ENCODE measurements around the gene ADAMTS12. TPM values are rescaled to one million over a fixed set of nuclear protein-coding genes. Genes with fewer than 3 reads are reported as not detected.

The ADAMTS12 gene
- total and polyA plus RNA-seq, 2 of the 8 experiments (the other 6 are each of a cell fraction or from before 2014, with no cell fraction given), result 6.4 to 12.8 TPM

DNA sequence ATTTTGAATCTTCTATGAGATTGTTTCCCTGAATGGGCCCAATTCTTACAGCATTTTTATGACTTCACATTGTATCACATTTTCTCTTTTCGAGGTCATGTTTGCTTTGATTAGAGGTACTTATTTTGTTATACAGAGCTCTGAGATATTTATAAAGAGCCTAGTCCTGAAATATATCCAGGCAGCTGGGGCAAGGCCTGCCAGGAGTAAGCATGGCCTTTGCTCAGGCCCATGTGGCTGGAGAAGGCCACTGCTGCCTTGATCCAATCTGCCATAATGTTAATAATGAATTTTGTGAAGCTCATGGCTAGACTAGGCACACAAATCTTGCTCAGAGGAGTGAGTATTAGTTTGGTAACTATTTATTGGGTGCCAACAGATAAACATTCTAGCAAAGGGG, 355.0 kb downstream of the ADAMTS12 start:
- no peak overlapping the region for H2AK5ac ChIP-seq (ENCODE audit: low read depth, low read length)
- no peak overlapping the region for H3K14ac ChIP-seq (ENCODE audit: insufficient read length)
- CTCF ChIA-PET (ENCODE audit: partially characterized antibody), result interaction anchor here (0.9 to 1.0 kb wide), 5 partner anchors 9 to 912 kb away, joined by 3 to 4 read pairs (median 3); no protein-coding TSS in a partner anchor
- no peak overlapping the region for H2BK15ac ChIP-seq (ENCODE audit: low read length)
- H3K4ac ChIP-seq (replicated peaks; ENCODE audit: insufficient read length, low read depth, low read length), result no peak overlapping the region
- H3K56ac ChIP-seq (replicated peaks; ENCODE audit: insufficient read length, low read depth, low read length), result no peak overlapping the region
- WGBS, 2 experiments (ENCODE audit: extremely low coverage in 1 of 2, insufficient coverage in 1 of 2, insufficient read length in 1 of 2, insufficient replicate concordance in 2 of 2, low coverage in 1 of 2, low lambda C conversion rate in 2 of 2, missing lambda C conversion rate in 1 of 2), result 88% methylated on average over 1 of the region's 1 CpG; no CpG with 5 or more reads in 1 of the 2 experiments
- H3K23ac ChIP-seq (ENCODE audit: insufficient read length), result no peak overlapping the region
- no peaks in the 10 kb centered on the region for H4K20me1 ChIP-seq (replicated peaks in 1 of 2; ENCODE audit: control insufficient read depth in 1 of 2, insufficient read depth in 2 of 2, low read length in 2 of 2)
- no peak overlapping the region for H3K4me2 ChIP-seq (ENCODE audit: insufficient read depth in 1 of 2, low read depth in 2 of 2, low read length in 2 of 2)
- H4K91ac ChIP-seq (replicated peaks; ENCODE audit: insufficient read length, low read length), result no peak overlapping the region
- no peak for FAIRE-seq
- no peak overlapping the region for H3K9ac ChIP-seq (replicated peaks in 1 of 4; ENCODE audit: extremely low read depth in 1 of 4, low read depth in 3 of 4, low read length in 3 of 4)
- H4K5ac ChIP-seq (ENCODE audit: insufficient read length, low read depth, low read length), result no peak overlapping the region
- H3K18ac ChIP-seq (ENCODE audit: extremely low read depth, low read length), result no peak overlapping the region
- H4K8ac ChIP-seq (ENCODE audit: extremely low read depth, insufficient read depth, low read length), result no peak overlapping the region
- no peak overlapping the region for H3K27ac ChIP-seq (ENCODE audit: low read depth, low read length)
- H3K79me1 ChIP-seq (ENCODE audit: low read depth, low read length), result no peaks in the 10 kb centered on the region
- no peak overlapping the region for H2AFZ ChIP-seq (ENCODE audit: low read length)
- no peaks in the 10 kb centered on the region; a peak in 1 of 4 replicates for H3K9me3 ChIP-seq (ENCODE audit: insufficient read depth in 2 of 2, low read depth in 1 of 2, low read length in 1 of 2)
- H2BK5ac ChIP-seq (ENCODE audit: low read depth, low read length), result no peak overlapping the region
- H2BK20ac ChIP-seq (ENCODE audit: low read length), result no peak overlapping the region
- no peak overlapping the region for H2BK120ac ChIP-seq (replicated peaks; ENCODE audit: low read depth, low read length)
- H3K4me3 ChIP-seq (ENCODE audit: extremely low read depth in 1 of 4, insufficient read depth in 2 of 4, low read depth in 3 of 4, low read length in 4 of 4), result no peak overlapping the region
- no peak for DNase-seq (ENCODE audit: low read depth in 1 of 2, low spot score in 2 of 2)
- no peaks in the 10 kb centered on the region for H3K79me2 ChIP-seq (ENCODE audit: control insufficient read depth in 1 of 2, insufficient read depth in 2 of 2, low read length in 2 of 2)
- no peak for TF ChIP-seq TAF1 (IDR thresholded peaks at IDR 0.05; ENCODE audit: low read depth, low read length)
- TF ChIP-seq SAP30 (IDR thresholded peaks at IDR 0.05; ENCODE audit: insufficient read depth, insufficient replicate concordance, low read length), result no peak
- no peak for TF ChIP-seq SIX5 (IDR thresholded peaks at IDR 0.05; ENCODE audit: low read depth, low read length)
- TF ChIP-seq ATF3 (IDR thresholded peaks at IDR 0.05; ENCODE audit: insufficient read depth, low read depth, low read length), result no peak
- TF ChIP-seq JUND (IDR thresholded peaks at IDR 0.05; ENCODE audit: low read length), result no peak
- no peak for TF ChIP-seq POLR2A (IDR thresholded peaks at IDR 0.05; ENCODE audit: control extremely low read depth in 1 of 2, low read depth in 2 of 2, low read length in 2 of 2)
- TF ChIP-seq YY1 (IDR thresholded peaks at IDR 0.05; ENCODE audit: low read depth, low read length), result no peak
- no peak overlapping the region for H2BK12ac ChIP-seq (ENCODE audit: low read depth, low read length)
- POLR2A ChIA-PET (ENCODE audit: partially characterized antibody), result interaction anchor here (1.2 kb wide), 1 partner anchor 55 kb away, joined by 3 read pairs; no protein-coding TSS in a partner anchor
- no peaks in the 10 kb centered on the region for H3K23me2 ChIP-seq (ENCODE audit: low read depth, low read length)
- H3K36me3 ChIP-seq (ENCODE audit: control insufficient read depth in 2 of 4, insufficient read depth in 4 of 4, low read length in 3 of 4), result no peaks in the 10 kb centered on the region
- no peaks in the 10 kb centered on the region for H3K4me1 ChIP-seq (replicated peaks in 1 of 4; ENCODE audit: control insufficient read depth in 3 of 4, insufficient read depth in 4 of 4, low read length in 3 of 4)
- no peaks in the 10 kb centered on the region for H3K27me3 ChIP-seq (replicated peaks in 1 of 4; ENCODE audit: control insufficient read depth in 3 of 4, extremely low read depth in 1 of 4, insufficient read depth in 3 of 4, low read length in 3 of 4)

Measured in H1 (cell line).